NB4 (cell line): ENCODE results near the gene L3MBTL4.

Experiments used
- MYC ChIP-seq: IDR thresholded peaks from 2 replicates; pipeline ENCODE4 v1.6.1; 2011; ENCODE audit warnings: low read depth, low read length
- POLR2A ChIP-seq: IDR thresholded peaks from 2 replicates; pipeline ENCODE4 v1.6.1; 2011; ENCODE audit warnings: mild to moderate bottlenecking; ENCODE audit not compliant: insufficient read length; ENCODE audit errors: extremely low read depth
- TF ChIP-seq, protein P1 (sequence below): IDR thresholded peaks from one replicate; pipeline ENCODE4 v1.5.1; 2012; ENCODE audit warnings: low read depth, low read length
- TF ChIP-seq, protein P2 (sequence below): IDR thresholded peaks from 2 replicates; pipeline ENCODE4 v1.6.1; 2011; ENCODE audit warnings: low read depth, low read length

DNA sequence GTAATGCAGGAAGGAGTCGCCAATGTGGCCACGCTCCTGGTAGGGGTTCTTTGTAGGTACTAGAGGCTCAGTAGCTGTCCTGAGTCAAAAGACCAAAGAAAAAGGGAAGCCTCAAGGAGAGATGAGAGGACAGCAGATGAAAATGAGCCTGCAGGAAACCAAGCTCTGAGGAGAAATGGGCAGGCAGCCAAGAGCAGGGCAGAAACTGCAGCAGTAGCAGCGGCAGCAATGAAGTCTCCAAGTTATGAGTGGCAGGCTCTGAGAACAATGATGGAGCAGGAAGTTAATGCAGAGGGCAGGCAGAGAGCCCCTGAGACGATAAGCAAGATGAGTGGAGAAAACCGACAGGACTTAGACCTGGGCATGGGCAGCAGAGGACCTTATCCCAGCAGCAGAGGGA is 471.2 kb downstream of the L3MBTL4 start:
- TF ChIP-seq, protein P1, sequence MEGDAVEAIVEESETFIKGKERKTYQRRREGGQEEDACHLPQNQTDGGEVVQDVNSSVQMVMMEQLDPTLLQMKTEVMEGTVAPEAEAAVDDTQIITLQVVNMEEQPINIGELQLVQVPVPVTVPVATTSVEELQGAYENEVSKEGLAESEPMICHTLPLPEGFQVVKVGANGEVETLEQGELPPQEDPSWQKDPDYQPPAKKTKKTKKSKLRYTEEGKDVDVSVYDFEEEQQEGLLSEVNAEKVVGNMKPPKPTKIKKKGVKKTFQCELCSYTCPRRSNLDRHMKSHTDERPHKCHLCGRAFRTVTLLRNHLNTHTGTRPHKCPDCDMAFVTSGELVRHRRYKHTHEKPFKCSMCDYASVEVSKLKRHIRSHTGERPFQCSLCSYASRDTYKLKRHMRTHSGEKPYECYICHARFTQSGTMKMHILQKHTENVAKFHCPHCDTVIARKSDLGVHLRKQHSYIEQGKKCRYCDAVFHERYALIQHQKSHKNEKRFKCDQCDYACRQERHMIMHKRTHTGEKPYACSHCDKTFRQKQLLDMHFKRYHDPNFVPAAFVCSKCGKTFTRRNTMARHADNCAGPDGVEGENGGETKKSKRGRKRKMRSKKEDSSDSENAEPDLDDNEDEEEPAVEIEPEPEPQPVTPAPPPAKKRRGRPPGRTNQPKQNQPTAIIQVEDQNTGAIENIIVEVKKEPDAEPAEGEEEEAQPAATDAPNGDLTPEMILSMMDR: no peak
- no peak for TF ChIP-seq POLR2A
- TF ChIP-seq, protein P2, sequence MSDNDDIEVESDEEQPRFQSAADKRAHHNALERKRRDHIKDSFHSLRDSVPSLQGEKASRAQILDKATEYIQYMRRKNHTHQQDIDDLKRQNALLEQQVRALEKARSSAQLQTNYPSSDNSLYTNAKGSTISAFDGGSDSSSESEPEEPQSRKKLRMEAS: no peak
- TF ChIP-seq MYC: no peak
